MCF 10A (cell line): ENCODE results near the gene AMBRA1. TPM values are rescaled to one million over a fixed set of nuclear protein-coding genes. Genes with fewer than 3 reads are reported as not detected.
A peak's percentile ranks its signal among the peaks of the same experiment; 100 is the strongest.

Experiments used
- BruUV-seq: library from RNA; stranded (reverse); fragments of 400-500 nt; replicated peaks from 2 replicates; lab custom pipeline; 2021; lab: Mats Ljungman, UMichigan
- CTCF ChIA-PET: fragments of 300-600 bp; sonication (Branson Sonifier 250); formaldehyde crosslinking; extraction: SDS; loops from one replicate; lab custom pipeline; 2021; ENCODE audit warnings: antibody characterized with exemption, inconsistent platforms; lab: Yijun Ruan, JAX
- POLR2A ChIA-PET: fragments of 300-600, 350-650 bp; sonication (Branson Sonifier 250); formaldehyde crosslinking; extraction: SDS; loops from one replicate; lab custom pipeline; 2020; ENCODE audit warnings: antibody characterized with exemption, inconsistent platforms; lab: Yijun Ruan, JAX
- DNase-seq: peaks from one replicate; pipeline ENCODE4 v3.0.0-alpha.2; 2018; ENCODE audit not compliant: unreplicated experiment
- H3K27ac Mint-ChIP-seq: one replicate; pipeline ENCODE4 v1.8.0; 2022; ENCODE audit warnings: mild to moderate bottlenecking, low read depth, mixed read lengths; ENCODE audit not compliant: unreplicated experiment
- H3K27me3 Mint-ChIP-seq: one replicate; pipeline ENCODE4 v1.8.0; 2022; ENCODE audit warnings: mixed read lengths; ENCODE audit not compliant: insufficient read depth, unreplicated experiment
- H3K36me3 Mint-ChIP-seq: one replicate; pipeline ENCODE4 v1.8.0; 2022; ENCODE audit warnings: mild to moderate bottlenecking, moderate library complexity, mixed read lengths; ENCODE audit not compliant: insufficient read depth, unreplicated experiment
- H3K4me1 Mint-ChIP-seq: one replicate; pipeline ENCODE4 v1.8.0; 2022; ENCODE audit warnings: mixed read lengths; ENCODE audit not compliant: insufficient read depth, unreplicated experiment
- H3K4me3 Mint-ChIP-seq: one replicate; pipeline ENCODE4 v1.8.0; 2022; ENCODE audit warnings: mild to moderate bottlenecking, moderate library complexity, mixed read lengths; ENCODE audit not compliant: unreplicated experiment
- H3K9me3 Mint-ChIP-seq: one replicate; pipeline ENCODE4 v1.8.0; 2022; ENCODE audit warnings: mixed read lengths; ENCODE audit not compliant: unreplicated experiment
- intact Hi-C: fragments of 100-400 bp; cut with micrococcal nuclease; formaldehyde crosslinking; loops from 2 replicates; pipeline ENCODE4 v1.14.1; 2022
- total RNA-seq: library from RNA; stranded (reverse); gene quantifications from 2 replicates; pipeline ENCODE4 v1.2.3, GENCODE V29; 2022
- TF ChIP-seq, protein P1 (sequence below): fragments of 200-600 bp; IDR thresholded peaks from one replicate; pipeline ENCODE4 v1.8.0; 2022; ENCODE audit warnings: antibody characterized with exemption, mild to moderate bottlenecking; ENCODE audit not compliant: unreplicated experiment

Gene AMBRA1
- total RNA-seq, 1 experiment from 2014 or later, result 19.6 TPM

DNA sequence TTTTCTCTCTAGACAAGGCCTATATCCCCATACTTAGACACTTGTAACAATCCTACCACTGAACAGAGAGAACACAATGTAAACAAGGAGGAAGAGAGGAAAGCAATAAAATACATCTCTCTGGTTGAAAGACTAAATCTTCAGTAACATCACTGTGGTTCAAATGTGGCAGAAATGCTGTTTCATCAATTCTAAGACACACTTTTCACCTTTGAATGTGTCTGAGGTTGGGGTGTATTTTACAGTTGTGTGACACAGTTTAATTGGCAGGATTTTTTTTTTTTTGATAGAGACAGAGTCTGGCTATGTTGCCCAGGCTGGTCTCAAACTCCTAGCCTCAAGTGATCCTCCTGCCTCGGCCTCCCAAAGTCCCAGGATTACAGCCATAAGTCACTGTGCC is 79.5 kb downstream of the AMBRA1 start:
- CTCF ChIA-PET, result interaction anchor here (0.8 kb wide), 1 partner anchor 24 kb away, joined by 3 read pairs; no protein-coding TSS in a partner anchor

DNA sequence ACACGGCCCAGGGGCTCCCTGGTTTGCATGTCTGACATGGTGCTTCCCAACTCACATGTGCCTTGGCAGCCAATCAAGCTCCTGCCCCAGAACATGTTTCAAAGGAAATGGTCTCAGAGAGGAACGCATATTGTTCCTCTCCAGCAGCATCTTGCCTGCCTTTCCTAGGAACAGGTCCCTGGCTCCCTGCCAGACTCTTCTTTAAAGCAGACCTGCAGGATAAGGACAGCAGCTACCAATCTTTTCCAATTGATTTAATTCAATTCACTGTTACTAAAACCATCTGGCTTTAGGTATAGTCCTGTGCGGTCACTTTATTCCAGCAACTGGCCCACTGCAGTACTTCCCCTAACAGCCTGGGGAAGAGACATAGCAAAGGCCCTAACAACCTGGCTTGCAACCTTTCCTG is 79.9 kb downstream of the AMBRA1 start:
- no TSS peak for BruUV-seq
- TF ChIP-seq, protein P1, sequence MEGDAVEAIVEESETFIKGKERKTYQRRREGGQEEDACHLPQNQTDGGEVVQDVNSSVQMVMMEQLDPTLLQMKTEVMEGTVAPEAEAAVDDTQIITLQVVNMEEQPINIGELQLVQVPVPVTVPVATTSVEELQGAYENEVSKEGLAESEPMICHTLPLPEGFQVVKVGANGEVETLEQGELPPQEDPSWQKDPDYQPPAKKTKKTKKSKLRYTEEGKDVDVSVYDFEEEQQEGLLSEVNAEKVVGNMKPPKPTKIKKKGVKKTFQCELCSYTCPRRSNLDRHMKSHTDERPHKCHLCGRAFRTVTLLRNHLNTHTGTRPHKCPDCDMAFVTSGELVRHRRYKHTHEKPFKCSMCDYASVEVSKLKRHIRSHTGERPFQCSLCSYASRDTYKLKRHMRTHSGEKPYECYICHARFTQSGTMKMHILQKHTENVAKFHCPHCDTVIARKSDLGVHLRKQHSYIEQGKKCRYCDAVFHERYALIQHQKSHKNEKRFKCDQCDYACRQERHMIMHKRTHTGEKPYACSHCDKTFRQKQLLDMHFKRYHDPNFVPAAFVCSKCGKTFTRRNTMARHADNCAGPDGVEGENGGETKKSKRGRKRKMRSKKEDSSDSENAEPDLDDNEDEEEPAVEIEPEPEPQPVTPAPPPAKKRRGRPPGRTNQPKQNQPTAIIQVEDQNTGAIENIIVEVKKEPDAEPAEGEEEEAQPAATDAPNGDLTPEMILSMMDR, result no peak
- intact Hi-C loops, result no loop called here
- CTCF ChIA-PET, result interaction anchor here (0.6 to 0.8 kb wide), 3 partner anchors 23 to 468 kb away, joined by 3 to 4 read pairs (median 3); no protein-coding TSS in a partner anchor
- Mint-ChIP-seq H3K4me3 (no peak overlapping the region), H3K4me1 (peaks cover 6% of the 10 kb centered on the region), H3K36me3 (peaks cover 18% of the 10 kb centered on the region), H3K27ac (no peak overlapping the region), H3K9me3 (no peaks in the 10 kb centered on the region), H3K27me3 (no peaks in the 10 kb centered on the region)
- peak; percentile 80 for DNase-seq
- POLR2A ChIA-PET, result interaction anchor here (0.7 to 1.2 kb wide), 3 partner anchors 45 to 118 kb away, joined by 3 to 4 read pairs (median 3); no protein-coding TSS in a partner anchor

More for the DNA sequence above, 79.5 kb downstream of the AMBRA1 start:
- TF ChIP-seq, protein P1, result no peak
- intact Hi-C loops, result no loop called here
- no TSS peak for BruUV-seq
- Mint-ChIP-seq H3K4me3 (no peak overlapping the region), H3K9me3 (no peaks in the 10 kb centered on the region), H3K27ac (no peak overlapping the region), H3K36me3 (peaks cover 17% of the 10 kb centered on the region), H3K4me1 (peaks cover 6% of the 10 kb centered on the region), H3K27me3 (no peaks in the 10 kb centered on the region)
- DNase-seq, result no peak
- POLR2A ChIA-PET, result interaction anchor here (1.2 kb wide), 1 partner anchor 119 kb away, joined by 3 read pairs; no protein-coding TSS in a partner anchor

DNA sequence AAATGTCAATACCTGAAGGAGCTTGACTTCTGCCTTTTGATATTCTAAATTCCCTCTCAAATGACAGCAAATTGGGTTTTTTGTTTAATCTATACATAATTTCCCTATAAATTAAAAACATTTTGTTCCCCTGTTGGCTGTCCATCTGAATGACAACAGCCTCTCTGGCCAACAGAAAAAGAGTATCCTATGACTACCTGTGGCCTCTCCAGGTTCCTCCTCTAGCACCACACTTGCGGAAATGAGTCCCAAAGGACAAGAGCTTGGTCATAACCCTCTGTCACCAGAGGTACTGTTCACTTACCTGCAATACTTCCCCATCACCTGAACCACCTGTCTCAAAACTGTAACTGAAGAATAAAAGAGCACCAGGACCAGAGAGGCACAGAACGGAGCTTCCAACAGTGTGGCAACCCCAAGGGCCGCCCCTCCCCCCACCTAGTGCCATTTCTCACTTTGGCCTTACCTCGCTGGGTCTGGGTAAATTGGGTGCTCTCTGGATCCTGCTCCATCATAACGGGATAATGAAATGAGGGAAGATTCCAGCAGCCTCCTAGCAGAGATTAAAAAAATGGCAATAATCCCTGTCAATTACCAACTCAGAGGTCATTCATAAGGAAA is 81.5 kb downstream of the AMBRA1 start:
- intact Hi-C loops, result no loop called here
- BruUV-seq, result no TSS peak
- H3K4me1 Mint-ChIP-seq, result peaks cover 6% of the 10 kb centered on the region
- H3K27ac Mint-ChIP-seq, result no peak overlapping the region
- H3K36me3 Mint-ChIP-seq, result peaks cover 27% of the 10 kb centered on the region
- TF ChIP-seq, protein P1, result no peak
- CTCF ChIA-PET, result interaction anchor here (0.6 to 1.7 kb wide), 3 partner anchors 17 to 680 kb away, joined by 3 to 4 read pairs (median 3); no protein-coding TSS in a partner anchor
- POLR2A ChIA-PET, result interaction anchor here (0.7 kb wide), 1 partner anchor 148 kb away, joined by 3 read pairs; no protein-coding TSS in a partner anchor
- H3K9me3 Mint-ChIP-seq, result no peaks in the 10 kb centered on the region
- H3K27me3 Mint-ChIP-seq, result no peaks in the 10 kb centered on the region
- no peak for DNase-seq
- H3K4me3 Mint-ChIP-seq, result no peak overlapping the region

DNA sequence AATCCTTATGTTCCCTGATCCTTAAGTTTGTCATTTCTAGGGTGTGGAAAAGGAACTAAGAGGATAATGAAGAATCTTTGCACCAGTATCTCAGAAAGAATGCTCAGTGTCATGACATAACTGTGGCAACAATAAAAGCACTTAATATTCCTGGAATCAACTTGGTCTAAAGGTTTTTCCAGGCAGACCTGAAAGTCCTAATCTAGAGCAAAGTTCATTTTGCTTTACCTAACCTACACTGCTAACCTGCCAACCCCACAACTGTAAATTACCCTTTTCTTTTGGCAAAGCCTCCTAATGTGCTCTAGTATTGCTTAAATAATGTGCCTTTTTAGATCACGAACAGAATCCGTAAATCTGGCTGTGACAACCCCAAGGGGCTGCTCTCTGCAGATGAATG is 82.5 kb downstream of the AMBRA1 start:
- CTCF ChIA-PET, result no interaction called here
- Mint-ChIP-seq H3K27me3 (no peaks in the 10 kb centered on the region), H3K4me3 (no peak overlapping the region), H3K4me1 (peaks cover 9% of the 10 kb centered on the region), H3K27ac (no peak overlapping the region), H3K36me3 (peaks cover 34% of the 10 kb centered on the region), H3K9me3 (no peaks in the 10 kb centered on the region)
- POLR2A ChIA-PET, result interaction anchor here (1.0 kb wide), 1 partner anchor 11 kb away, joined by 3 read pairs; no protein-coding TSS in a partner anchor
- DNase-seq, result no peak
- TF ChIP-seq, protein P1, result no peak
- intact Hi-C loops, result no loop called here
- BruUV-seq, result no TSS peak
